ENCODE results near the gene CCDC197.

CCDC197 gene

GRCh38 chr14:94041551-94042346 is 44.6 kb downstream of the CCDC197 start:
- no peak for TF ChIP-seq CTCF (IDR thresholded peaks at IDR 0.05)
- DNase-seq (ENCODE audit: low spot score): no peak
- Histone ChIP-seq H3K4me3 (no peak overlapping the region), H3K27ac (peak overlapping the region in 1 of 2 donors; percentile 5)

DNA sequence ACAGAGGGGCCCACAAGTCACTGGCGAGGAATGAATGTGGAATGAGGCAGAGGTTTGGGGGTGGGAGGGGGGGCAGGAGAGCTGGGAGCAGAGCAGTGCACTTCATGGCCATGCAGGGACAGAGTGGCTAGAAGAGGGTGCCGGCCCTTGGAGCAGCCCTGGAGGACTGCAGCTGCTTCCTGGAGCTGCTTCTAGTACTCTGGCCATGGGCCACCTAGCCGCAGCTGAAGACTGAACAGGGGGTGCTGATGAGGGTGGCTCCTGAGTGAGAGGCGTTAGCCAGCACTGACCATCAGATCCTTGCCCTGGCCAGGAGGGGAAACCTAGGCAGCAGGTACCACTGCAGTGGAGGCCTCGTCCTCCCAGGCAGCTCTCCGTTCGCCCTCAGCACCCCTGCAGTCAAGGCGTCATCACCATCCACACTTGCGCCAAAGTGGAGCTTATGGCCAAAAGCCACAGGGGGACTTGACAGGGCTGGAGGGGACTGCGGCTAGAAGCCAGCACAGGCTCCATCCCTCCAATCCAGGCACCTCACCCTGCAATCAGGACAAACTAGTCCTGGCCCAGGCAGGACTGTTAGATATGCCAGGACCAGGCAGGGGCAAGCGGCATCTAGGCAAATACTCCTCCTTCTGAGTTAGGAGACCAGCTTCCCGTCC is 45.5 kb downstream of the CCDC197 start:
- DNase-seq (ENCODE audit: low spot score): no peak
- peak overlapping the region in 1 of 2 donors; percentile 5 for H3K27ac ChIP-seq
- H3K4me3 ChIP-seq: no peak overlapping the region
- no peak for TF ChIP-seq CTCF (IDR thresholded peaks at IDR 0.05)

DNA sequence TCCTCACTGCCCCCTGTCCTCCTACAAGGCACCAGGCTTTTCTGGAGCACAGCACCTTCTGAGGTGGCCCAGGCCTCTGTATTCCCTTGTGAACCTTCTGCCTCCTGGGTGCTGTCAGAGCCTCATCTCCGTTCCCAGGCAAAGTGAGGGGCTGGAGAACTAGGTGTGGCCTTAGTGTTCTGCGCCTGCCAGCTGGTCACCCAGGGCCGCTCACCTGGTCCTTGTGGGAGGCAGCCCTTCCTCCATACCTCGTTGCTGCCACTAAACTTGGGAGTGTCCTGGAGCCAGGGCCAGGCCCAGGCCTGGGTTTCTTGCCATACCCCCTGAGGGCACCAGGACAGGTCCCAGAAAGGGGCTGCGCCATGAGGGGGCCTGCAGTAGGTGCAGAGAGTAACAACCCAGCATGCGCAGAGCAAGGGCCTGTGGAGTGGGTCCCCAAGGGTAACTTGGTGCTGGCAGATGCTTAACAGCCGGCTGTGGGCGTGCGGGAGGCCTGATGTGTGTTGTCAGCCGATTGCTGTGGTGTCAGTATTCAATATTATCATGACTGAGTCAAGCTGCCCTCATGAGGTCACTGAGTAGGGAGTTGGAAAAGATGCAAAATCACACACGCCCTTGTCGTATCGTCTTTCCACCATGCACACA is 46.1 kb downstream of the CCDC197 start:
- Histone ChIP-seq H3K27ac (no peak overlapping the region), H3K4me3 (no peak overlapping the region)
- TF ChIP-seq CTCF (IDR thresholded peaks at IDR 0.05): no peak
- no peak for DNase-seq (ENCODE audit: low spot score)

DNA sequence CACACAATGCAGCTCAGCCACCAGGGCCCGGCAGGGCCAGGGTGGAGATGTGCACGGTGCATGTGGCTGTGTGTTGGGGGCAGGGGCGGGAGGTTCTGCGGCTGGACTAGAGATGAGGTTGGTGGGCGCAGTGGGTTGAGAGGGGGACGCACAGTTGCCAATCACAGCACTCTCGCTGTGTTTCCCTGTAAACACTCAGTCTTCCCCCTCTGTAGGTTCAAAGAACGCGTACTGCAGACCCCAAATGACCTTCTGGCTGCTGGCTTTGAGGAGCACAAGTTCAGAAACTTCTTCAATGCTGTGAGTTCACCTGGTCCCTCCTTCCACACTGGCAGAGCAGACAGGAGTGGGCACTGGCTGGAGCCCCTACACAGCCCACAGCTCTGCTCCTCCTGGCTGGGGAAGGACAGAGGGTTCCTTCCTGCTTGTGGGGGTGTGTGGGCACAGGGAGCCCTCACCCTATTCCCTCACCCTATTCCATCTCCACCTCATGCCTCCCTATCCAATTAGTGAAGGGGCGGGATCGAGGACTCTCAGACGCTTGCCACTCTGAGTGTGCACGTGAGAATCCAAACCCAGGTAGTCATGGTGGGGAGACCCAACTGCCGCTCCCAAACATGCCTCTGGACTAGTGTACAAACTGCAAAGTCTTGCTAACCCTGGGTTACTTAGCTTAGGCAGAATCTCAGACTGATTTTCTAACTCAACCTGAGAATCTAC is 46.8 kb downstream of the CCDC197 start:
- no peak overlapping the region for H3K27ac ChIP-seq
- no peak for DNase-seq (ENCODE audit: low spot score)
- no peak overlapping the region for H3K4me3 ChIP-seq
- TF ChIP-seq CTCF (IDR thresholded peaks at IDR 0.05): no peak

- no peak overlapping the region for H3K27ac ChIP-seq
These were observed 47.5 kb downstream of the CCDC197 start for GRCh38 chr14:94044476-94045091.

More at GRCh38 chr14:94044476-94045091, 47.5 kb downstream of the CCDC197 start:
- no peak overlapping the region for H3K4me3 ChIP-seq
- no peak for TF ChIP-seq CTCF (IDR thresholded peaks at IDR 0.05)
- DNase-seq (ENCODE audit: low spot score): peak; percentile 47
